HG03196 (cell line): ENCODE results near the gene ADAM22.

Source experiments
- ATAC-seq: cut with Tn5 transposase; IDR thresholded peaks from one replicate; pipeline ENCODE4 v1.9.1; 2021; ENCODE audit not compliant: unreplicated experiment

ADAM22 gene

GRCh38 chr7:88105231-88105630, 171.2 kb downstream of the ADAM22 start:
- ATAC-seq: no peak

DNA sequence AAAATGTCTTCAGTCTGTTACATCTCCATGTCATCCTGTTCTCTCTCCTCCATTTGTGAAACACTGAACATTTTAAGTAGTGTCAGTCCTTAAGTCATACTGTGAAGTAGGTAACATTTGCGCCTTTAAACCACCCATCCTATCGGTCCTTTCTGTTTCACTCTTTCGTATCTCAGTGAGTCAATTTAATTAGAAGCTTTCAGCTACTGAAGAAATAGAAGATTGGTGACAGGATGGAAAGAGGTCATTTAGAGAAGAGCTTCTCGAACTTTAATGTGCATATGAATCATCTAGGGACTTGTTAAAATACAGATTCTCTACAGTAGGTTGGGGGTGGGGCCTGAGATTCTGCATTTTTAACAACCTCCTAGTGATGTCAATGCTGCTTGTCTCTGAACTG, 172.4 kb downstream of the ADAM22 start:
- no peak for ATAC-seq

DNA sequence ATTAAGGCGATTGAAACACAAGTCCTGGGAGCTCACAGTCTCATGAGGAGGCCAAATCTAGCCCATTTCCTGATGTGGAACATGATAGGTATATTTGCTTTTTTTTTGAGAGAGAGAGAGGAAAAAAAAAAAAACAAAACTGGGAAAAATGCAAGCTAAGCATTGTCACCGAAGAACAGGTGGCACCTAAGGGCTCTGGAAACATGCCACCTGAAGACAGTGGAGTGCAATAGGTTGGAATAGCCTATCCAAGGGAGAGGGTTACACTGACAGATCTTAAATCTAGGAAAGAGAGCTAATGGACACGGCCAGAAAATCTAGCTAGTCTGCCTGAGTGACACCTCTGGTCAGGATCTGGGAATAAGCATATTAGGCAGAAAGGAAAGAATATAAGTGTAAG, 175.6 kb downstream of the ADAM22 start:
- no peak for ATAC-seq

GRCh38 chr7:88111140-88111743, 177.2 kb downstream of the ADAM22 start:
- ATAC-seq: no peak

DNA sequence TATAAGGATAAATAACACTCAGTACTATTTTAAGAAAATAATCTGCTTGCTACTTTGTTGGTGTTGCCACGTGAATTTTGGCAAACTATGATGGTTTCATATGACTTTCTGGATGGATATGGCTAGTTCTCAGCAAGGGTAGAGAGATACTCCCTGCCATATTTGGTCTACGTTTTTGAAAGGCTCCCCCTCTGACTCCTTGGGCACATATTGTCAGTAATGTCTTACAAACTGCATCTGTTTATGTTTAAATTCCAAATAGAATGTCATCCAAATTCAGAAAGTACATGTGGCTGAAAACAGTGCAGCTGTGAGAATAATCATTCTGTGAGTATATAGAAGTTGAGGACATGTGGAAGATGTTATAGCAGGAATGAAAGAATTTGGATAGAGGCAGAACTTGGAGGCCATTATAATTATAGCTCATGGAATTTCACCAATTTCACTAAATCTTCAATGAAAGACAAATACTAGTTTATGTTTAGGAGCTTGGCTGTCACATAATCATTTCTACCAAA, 178.0 kb downstream of the ADAM22 start:
- ATAC-seq: no peak

DNA sequence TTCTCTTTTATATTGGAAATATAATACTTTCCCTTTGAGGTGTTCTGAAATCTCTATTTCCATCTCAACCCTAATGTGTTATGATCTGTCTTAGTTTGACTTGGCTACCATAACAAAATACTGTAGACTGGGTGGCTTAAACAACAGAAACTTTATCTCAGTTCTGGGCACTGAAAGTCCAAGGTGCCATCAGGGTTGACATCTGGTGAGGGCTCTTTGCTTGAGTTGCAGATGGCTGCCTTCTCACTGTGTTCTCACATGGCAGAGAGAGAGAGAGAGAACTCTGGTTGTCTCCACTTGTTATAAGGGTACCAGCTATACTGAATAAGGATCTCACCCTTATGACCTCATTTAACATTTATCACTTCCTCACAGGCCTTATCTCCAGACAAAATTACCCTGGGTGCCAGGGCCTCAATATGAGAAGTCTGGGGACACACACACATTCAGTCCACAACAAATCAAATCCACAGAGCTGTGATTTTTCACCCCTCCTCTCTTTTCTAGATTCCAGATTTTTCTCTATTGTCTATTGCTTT, 181.3 kb downstream of the ADAM22 start:
- no peak for ATAC-seq

GRCh38 chr7:88115816-88116215, 181.8 kb downstream of the ADAM22 start:
- no peak for ATAC-seq

DNA sequence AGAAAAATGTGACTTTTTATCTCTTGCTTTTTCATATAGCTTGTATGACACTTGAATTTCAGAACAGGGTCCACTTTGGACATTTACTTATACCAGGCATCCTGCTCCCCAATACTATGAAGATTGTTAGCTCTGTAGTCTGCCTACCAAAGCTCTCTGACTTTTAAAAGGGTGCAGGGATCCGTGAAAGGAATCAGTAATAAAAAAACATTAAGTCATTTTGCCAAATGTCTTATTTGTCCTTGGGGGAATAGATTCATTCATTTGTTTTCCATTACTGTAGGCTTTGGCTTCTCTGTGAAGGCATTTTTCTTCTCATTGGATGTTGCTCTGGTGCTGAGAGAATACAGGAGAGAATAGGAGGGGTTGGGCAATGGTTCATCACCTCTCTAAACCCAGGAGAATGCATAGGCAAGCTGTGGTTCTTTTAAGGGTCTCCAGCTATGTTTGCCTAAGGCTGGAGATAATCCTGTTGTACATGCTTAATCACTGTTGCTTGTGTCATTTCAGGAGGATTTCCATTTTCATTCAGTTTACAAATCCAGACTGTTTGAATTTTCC, 182.3 kb downstream of the ADAM22 start:
- no peak for ATAC-seq

DNA sequence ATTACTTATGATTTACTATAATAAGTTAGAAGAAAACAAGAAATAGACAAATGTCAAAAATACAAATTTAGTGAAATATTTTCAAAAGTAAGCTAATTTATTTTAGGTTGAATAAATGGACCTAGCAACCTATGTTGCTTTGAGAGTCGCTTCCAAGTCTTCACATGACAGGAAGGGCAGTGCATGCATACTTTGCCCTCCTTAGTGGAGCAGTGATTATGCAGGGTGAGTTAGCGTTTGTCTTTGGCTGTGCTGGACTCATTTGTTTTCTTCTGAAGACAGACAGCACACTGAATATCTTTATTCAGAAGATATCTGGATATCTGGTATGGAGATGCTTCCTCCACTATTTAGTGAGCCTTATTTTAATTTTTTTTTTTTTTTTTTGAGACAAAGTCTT, 183.3 kb downstream of the ADAM22 start:
- ATAC-seq: no peak

GRCh38 chr7:88121335-88121734, 187.3 kb downstream of the ADAM22 start:
- ATAC-seq: no peak

DNA sequence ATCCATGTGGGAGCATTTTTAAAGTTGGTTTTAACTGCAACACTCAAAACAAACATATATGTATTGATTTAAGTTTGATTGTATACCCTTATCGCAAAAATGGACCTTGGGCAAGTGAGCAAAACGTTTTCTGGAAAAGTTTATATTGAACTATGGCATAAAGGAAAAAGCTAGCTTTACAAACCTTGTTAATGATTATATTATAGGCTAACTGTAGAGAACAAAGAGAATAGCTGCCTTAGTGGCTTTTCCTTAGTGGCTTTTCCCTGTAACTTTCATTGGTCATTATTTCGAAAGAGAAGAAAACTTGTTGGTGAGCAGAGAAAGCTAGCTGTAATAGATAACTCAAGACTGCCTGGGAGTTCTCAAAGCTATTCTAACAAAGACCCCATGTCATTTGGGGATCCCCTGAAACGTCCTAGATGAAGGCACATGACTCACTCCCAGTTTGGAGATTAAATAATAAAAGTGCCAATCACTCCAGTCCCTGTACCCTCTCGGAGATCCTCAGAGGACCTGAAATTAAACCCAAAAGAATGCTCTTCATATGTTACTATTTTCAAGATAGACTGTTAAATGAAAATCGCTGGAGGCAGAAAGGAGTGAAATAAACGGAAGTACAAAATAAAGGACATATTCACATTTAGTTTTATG, 193.7 kb downstream of the ADAM22 start:
- no peak for ATAC-seq

DNA sequence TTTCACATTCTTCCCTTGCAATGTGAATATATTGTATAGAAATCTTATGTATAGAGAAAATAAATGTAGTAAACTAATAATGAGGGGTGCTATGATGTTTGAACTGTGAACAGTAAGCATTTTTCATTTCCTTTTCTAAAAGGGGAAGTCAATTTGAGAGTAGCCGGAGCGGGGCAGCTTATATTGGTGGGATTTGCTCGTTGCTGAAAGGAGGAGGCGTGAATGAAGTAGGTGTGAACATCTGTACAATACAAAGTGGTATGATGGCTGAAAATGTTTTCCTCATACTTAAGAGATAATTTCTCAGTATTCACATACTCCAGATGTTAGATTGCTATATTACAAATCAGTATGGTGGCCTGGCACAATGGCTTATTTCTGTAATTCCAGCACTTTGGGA, 198.7 kb downstream of the ADAM22 start:
- no peak for ATAC-seq

DNA sequence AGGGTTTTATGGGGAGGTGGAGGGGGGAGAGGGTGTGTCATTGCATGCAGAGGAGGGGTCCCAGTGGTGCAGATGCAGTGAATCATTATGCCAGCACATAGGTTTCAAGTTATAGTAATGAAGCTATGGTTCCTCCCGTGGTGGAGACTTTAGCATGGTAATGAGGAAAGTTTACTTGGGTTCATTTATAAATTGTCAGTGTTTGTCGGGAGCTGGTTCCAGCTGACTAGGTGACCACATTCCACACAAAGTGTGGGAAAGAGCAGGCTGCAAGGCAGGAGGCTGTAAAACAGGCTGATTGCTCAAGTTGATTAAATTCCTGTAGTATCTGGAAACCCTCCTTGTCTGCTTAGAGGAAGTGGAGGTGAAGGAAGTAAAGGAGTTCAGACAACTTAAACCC, 206.9 kb downstream of the ADAM22 start:
- no peak for ATAC-seq

GRCh38 chr7:88141479-88141878, 207.4 kb downstream of the ADAM22 start:
- ATAC-seq: no peak

DNA sequence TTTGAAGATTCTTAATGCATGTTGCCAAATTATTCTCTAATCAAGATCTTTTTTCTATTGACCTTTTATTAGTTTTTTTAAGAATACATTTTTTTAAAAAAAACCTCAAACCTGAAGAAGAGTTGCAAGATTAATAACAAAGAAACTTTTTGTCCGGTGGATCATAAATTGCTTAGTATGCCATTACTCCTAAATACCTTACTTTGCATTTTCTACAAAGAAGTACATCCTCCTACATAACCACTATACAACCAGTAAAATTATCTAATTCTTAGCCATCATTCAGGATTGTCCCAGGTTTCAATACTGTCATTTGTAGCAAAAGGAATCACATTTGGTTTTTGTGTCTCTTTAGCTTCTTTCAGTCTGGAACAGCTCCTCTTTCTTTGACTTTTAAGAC, 207.9 kb downstream of the ADAM22 start:
- no peak for ATAC-seq

DNA sequence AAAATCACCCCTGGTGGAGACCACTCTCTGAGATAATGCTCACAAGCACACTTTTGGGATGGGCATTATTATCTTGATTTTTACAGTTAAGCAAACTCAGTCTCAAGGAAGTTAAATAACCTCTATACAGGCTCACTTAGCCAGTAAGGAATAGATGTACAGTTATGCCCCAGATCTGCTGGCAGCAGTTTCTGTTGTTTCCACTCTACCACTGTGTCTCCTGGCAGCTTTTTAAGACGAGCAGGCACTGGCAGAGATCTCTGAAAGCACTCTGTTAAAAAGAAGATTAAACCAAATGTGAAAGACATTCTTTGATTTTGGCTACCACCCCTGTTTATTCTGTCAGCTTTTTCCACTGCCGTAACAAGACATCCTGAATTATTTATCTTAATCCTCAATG, 212.6 kb downstream of the ADAM22 start:
- no peak for ATAC-seq

- no peak for ATAC-seq
Measured at GRCh38 chr7:88147341-88147740, 213.3 kb downstream of the ADAM22 start.

- no peak for ATAC-seq
Measured at GRCh38 chr7:88147949-88148348, 213.9 kb downstream of the ADAM22 start.

DNA sequence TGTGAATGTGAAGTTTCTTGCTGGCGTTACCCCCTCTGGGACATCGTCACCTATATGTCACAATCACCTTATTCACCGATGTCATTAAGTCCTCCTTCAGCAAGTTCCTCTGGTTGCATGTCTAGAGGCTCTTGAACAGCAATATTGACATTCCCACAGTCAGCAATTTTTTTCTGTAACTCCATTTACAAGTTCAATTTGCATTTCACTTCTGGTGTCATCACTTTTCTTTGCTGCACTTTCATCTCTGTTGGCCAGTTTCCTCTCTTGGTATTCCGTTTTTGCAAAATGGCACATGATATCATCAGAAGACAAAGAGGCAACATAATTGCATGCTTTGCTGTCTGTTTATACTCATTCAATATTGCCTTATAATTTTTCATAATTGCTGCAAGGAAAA, 216.0 kb downstream of the ADAM22 start:
- no peak for ATAC-seq

- ATAC-seq: no peak
Measured at GRCh38 chr7:88151119-88151790, 217.2 kb downstream of the ADAM22 start.

DNA sequence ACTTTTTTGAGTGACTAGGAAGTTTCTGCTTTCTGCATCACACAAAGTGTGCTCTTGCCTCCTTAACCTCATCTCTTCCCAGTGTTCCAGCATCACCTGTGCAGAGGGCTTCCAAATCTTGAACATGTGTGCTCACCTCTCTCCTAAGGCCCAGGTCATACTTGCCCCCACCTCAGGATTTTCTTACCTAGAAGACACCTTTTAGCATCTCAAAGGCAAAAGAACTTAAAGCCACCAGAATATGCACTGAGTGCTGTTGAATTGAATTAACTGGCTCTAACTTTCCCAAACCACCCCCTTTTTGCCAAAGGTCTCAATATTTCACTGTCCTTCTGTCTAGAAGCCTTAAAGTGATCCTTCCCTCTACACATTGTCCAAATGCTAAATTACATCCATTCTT, 219.3 kb downstream of the ADAM22 start:
- ATAC-seq: no peak

DNA sequence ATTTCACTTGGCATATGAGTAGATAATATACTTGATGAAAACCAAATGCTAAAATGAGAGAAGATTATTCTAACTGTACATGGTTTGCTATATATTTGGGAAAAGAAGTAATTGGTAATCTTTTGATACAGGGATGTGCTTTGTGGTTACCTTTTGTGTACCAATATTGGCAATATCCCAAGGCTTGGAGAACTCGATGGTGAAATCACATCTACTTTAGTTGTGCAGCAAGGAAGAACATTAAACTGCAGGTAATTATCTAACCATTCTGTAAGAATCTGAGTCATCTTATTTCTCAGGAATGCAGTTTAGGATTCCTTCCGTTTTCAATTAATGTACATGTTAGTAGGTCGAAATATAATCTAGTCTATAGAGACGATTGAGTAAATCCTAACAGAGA, 221.7 kb downstream of the ADAM22 start:
- ATAC-seq: no peak
